SW 1271 (cell line): Measurements from ENCODE around the gene TFAP2C.

Experiments
- DNase-seq, 2 experiments: peaks; one replicate each; lab custom pipeline; 2025; lab: John Stamatoyannopoulos, UW

Gene TFAP2C

GRCh38 chr20:56628873-56629463 lies at the start of gene TFAP2C:
Gene TFAP2C (plus strand): TSS chr20:56629306. CDS start chr20:56629545, 239 bp downstream.
- DNase-seq: peak; percentile 63 to 83

- DNase-seq: no peak
Observed at GRCh38 chr20:56580226-56580625, 48.9 kb upstream of the TFAP2C start.

- DNase-seq: no peak
Observed at GRCh38 chr20:56581701-56582100, 47.4 kb upstream of the TFAP2C start.

- no peak for DNase-seq
Observed at GRCh38 chr20:56582542-56582941, 46.6 kb upstream of the TFAP2C start.

GRCh38 chr20:56584916-56585315 lies 44.2 kb upstream of the TFAP2C start:
- DNase-seq: no peak

GRCh38 chr20:56587307-56588041 lies 41.6 kb upstream of the TFAP2C start:
- DNase-seq: no peak

- DNase-seq: no peak
Observed at GRCh38 chr20:56588996-56589395, 40.1 kb upstream of the TFAP2C start.

GRCh38 chr20:56589633-56590032 lies 39.5 kb upstream of the TFAP2C start:
- DNase-seq: no peak

- no peak for DNase-seq
Observed at GRCh38 chr20:56590888-56591287, 38.2 kb upstream of the TFAP2C start.

GRCh38 chr20:56592211-56592610 lies 36.9 kb upstream of the TFAP2C start:
- DNase-seq: no peak

GRCh38 chr20:56592817-56593216 lies 36.3 kb upstream of the TFAP2C start:
- DNase-seq: no peak

- DNase-seq: no peak
Observed at GRCh38 chr20:56595746-56596475, 33.2 kb upstream of the TFAP2C start.

- no peak for DNase-seq
Observed at GRCh38 chr20:56601166-56601565, 27.9 kb upstream of the TFAP2C start.

GRCh38 chr20:56604673-56605072 lies 24.4 kb upstream of the TFAP2C start:
- no peak for DNase-seq

- DNase-seq: no peak
Observed at GRCh38 chr20:56605261-56605996, 23.7 kb upstream of the TFAP2C start.

GRCh38 chr20:56606174-56606945 lies 22.7 kb upstream of the TFAP2C start:
- no peak for DNase-seq

- DNase-seq: no peak
Observed at GRCh38 chr20:56607061-56607704, 21.9 kb upstream of the TFAP2C start.

GRCh38 chr20:56608376-56608775 lies 20.7 kb upstream of the TFAP2C start:
- DNase-seq: no peak

- no peak for DNase-seq
Observed at GRCh38 chr20:56609321-56609720, 19.8 kb upstream of the TFAP2C start.

GRCh38 chr20:56610098-56610497 lies 19.0 kb upstream of the TFAP2C start:
- DNase-seq: no peak

GRCh38 chr20:56614196-56614595 lies 14.9 kb upstream of the TFAP2C start:
- DNase-seq: no peak
